Measurements from ENCODE around the gene PARVB. TPM values are rescaled to one million over a fixed set of nuclear protein-coding genes. Genes with fewer than 3 reads are reported as not detected.

PARVB gene
- 61.9 and 89.6 TPM in 2 replicates for total RNA-seq

GRCh38 chr22:44024288-44024921 lies at the start of gene PARVB:
TSS of gene PARVB (plus strand) at chr22:44024302. CDS start at chr22:44024340, 38 bp downstream.

GRCh38 chr22:44180706-44181032 lies 156.6 kb downstream of the PARVB start, which contains the start of gene PARVG:
TSS of gene PARVG (plus strand) at chr22:44180925. CDS start at chr22:44183330, 2,405 bp downstream.

Other genes starting within 250 kb of the PARVB start
- 0.30 and 0.65 TPM in 2 replicates for gene EFCAB6, start 212.0 kb upstream of the PARVB start, total RNA-seq
- gene SULT4A1, start 161.8 kb upstream of the PARVB start, total RNA-seq = 0.32 TPM in 1 of 2 replicates, not detected in the other
- gene PNPLA5, start 132.3 kb upstream of the PARVB start, total RNA-seq = not detected in 2 replicates
- gene PNPLA3, start 100.5 kb upstream of the PARVB start, total RNA-seq = 3.9 and 4.4 TPM in 2 replicates
- gene SAMM50, start 68.9 kb upstream of the PARVB start, total RNA-seq = 52.3 and 61.2 TPM in 2 replicates
- gene PARVG, start 156.6 kb downstream of the PARVB start, total RNA-seq = 0.15 and 0.32 TPM in 2 replicates

Data from epithelial cell of umbilical artery (primary cell).